Skeletal muscle satellite cell (primary cell): ENCODE data around the gene FBLN5.
"Not testable (repeated sequence)": the region's sequence is repeated elsewhere in the genome, so short reads cannot be mapped to it uniquely, and the experiment has no call there.

Source experiments
- H3K27me3 ChIP-seq: 2 replicates; pipeline ENCODE4 v1.7.0; 2013; ENCODE audit warnings: low read length; ENCODE audit not compliant: control insufficient read depth, insufficient read depth
- H3K36me3 ChIP-seq: 2 replicates; pipeline ENCODE4 v1.7.0; 2013; ENCODE audit warnings: mild to moderate bottlenecking, control low read depth, low read length; ENCODE audit not compliant: insufficient read depth
- H3K4me1 ChIP-seq: 2 replicates; pipeline ENCODE4 v1.7.0; 2013; ENCODE audit warnings: low read length; ENCODE audit not compliant: control insufficient read depth, insufficient read depth
- H3K4me2 ChIP-seq: 2 replicates; pipeline ENCODE4 v1.7.0; 2013; ENCODE audit warnings: mild to moderate bottlenecking, low read length
- H3K4me3 ChIP-seq: 2 replicates; pipeline ENCODE4 v1.7.0; 2013; ENCODE audit warnings: low read length
- H3K9ac ChIP-seq: 2 replicates; pipeline ENCODE4 v1.7.0; 2013; ENCODE audit warnings: mild to moderate bottlenecking, low read depth, low read length, moderate library complexity
- H3K9me3 ChIP-seq: replicated peaks from 2 replicates; pipeline ENCODE4 v1.7.0; 2013; ENCODE audit warnings: mild to moderate bottlenecking, control low read depth, low read length

Gene FBLN5

GRCh38 chr14:91878274-91878673, 69.2 kb downstream of the FBLN5 start:
- Histone ChIP-seq H3K36me3 (peaks cover 59% of the 10 kb centered on the region), H3K9me3 (no peaks in the 10 kb centered on the region), H3K4me1 (peaks cover 3% of the 10 kb centered on the region)

GRCh38 chr14:91877376-91877915, 70.0 kb downstream of the FBLN5 start:
- Histone ChIP-seq H3K4me2 (no peak overlapping the region), H3K4me3 (no peak overlapping the region), H3K9me3 (no peaks in the 10 kb centered on the region), H3K9ac (no peak overlapping the region), H3K36me3 (peaks cover 60% of the 10 kb centered on the region), H3K27me3 (no peaks in the 10 kb centered on the region), H3K4me1 (peaks cover 12% of the 10 kb centered on the region)

More at GRCh38 chr14:91878274-91878673, 69.2 kb downstream of the FBLN5 start:
- Histone ChIP-seq H3K4me2 (no peak overlapping the region), H3K27me3 (no peaks in the 10 kb centered on the region), H3K9ac (no peak overlapping the region), H3K4me3 (no peak overlapping the region)

DNA sequence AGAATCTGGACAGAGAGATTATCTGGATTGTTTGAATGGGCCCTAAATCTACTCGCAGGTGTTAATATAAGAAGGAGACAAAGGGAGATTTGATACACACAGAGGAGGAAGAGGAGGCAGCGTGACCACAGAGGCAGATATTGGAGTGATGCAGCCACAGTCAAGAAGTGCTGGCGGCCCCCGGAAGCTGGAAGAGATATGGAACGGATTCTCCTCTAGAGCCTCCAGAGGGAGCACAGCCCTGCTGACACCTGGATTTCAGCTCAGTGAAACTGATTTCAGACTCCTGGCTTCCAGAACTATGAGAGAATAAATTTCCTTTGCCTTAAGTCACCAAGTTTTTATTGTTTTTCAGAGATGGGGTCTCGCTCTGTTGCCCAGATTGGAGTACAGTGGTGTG, 71.0 kb downstream of the FBLN5 start:
- H3K4me1 ChIP-seq = peaks cover 17% of the 10 kb centered on the region
- peaks cover 60% of the 10 kb centered on the region for H3K36me3 ChIP-seq
- no peaks in the 10 kb centered on the region for H3K27me3 ChIP-seq

GRCh38 chr14:91875525-91876286, 71.8 kb downstream of the FBLN5 start:
- Histone ChIP-seq H3K4me3 (no peak overlapping the region), H3K36me3 (peaks cover 54% of the 10 kb centered on the region), H3K9me3 (no peaks in the 10 kb centered on the region), H3K27me3 (no peaks in the 10 kb centered on the region), H3K9ac (no peak overlapping the region), H3K4me1 (peaks cover 17% of the 10 kb centered on the region), H3K4me2 (no peak overlapping the region)

More for the DNA sequence above, 71.0 kb downstream of the FBLN5 start:
- H3K9me3 ChIP-seq = no peaks in the 10 kb centered on the region
- H3K4me3 ChIP-seq = no peak overlapping the region
- H3K4me2 ChIP-seq = no peak overlapping the region
- no peak overlapping the region for H3K9ac ChIP-seq

DNA sequence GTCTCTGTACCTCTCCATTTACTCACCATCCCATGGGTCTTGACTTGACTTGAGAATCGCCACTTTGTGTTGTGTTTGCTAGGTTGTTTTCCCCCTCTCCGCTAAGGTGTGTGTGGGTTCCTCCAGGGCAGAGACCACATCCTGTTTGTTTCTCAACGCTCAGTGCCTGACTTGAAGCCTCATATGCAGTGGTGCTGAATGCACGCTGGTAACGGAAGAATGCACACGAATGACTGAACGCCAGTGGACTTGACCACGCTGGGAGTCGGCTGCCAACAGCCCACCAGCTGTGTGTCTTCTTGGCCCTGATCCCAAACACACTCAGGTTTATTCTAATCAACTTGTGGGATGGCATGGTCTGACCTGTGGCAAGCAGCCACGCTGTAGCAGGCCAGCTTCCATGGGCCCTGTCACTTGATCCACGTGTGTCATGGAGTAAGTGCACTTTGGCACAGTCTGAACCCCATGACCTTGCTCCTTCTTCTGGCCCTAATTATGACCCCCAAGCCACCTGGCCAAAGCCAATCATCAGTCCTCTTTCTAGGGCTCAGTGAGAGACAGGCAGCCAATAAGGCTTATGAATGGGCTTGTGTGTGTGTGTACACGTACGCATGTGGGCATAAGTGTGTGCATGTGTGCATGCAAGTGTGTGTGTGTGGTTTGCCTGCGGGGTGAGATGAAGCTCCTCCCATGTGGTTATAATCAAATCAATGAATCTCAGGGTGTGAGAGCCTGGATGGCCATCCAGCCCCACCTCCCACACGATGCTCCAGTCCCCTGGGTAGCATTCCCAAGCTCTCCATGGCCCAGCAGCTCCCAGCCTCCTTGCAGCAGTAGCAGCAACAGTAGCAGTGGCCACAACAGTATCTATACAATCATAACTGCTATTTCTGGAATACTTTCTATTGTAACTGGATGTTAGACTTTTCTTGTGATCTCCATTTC, 73.8 kb downstream of the FBLN5 start:
- no peak overlapping the region for H3K4me2 ChIP-seq
- no peak overlapping the region for H3K4me3 ChIP-seq
- peaks cover 50% of the 10 kb centered on the region for H3K36me3 ChIP-seq
- H3K9me3 ChIP-seq = no peaks in the 10 kb centered on the region
- no peak overlapping the region for H3K9ac ChIP-seq
- H3K27me3 ChIP-seq = no peaks in the 10 kb centered on the region
- H3K4me1 ChIP-seq = peaks cover 17% of the 10 kb centered on the region

GRCh38 chr14:91872517-91873470, 74.7 kb downstream of the FBLN5 start:
- Histone ChIP-seq H3K4me2 (no peak overlapping the region), H3K9ac (no peak overlapping the region), H3K27me3 (no peaks in the 10 kb centered on the region), H3K9me3 (no peaks in the 10 kb centered on the region), H3K4me1 (peaks cover 17% of the 10 kb centered on the region), H3K4me3 (no peak overlapping the region), H3K36me3 (peaks cover 59% of the 10 kb centered on the region)

GRCh38 chr14:91872011-91872501, 75.4 kb downstream of the FBLN5 start:
- peaks cover 17% of the 10 kb centered on the region for H3K4me1 ChIP-seq

GRCh38 chr14:91871401-91871800, 76.1 kb downstream of the FBLN5 start:
- Histone ChIP-seq H3K36me3 (peaks cover 53% of the 10 kb centered on the region), H3K4me1 (peaks cover 17% of the 10 kb centered on the region)
- H3K9me3 ChIP-seq, H3K27me3 ChIP-seq, H3K4me3 ChIP-seq, H3K4me2 ChIP-seq, H3K9ac ChIP-seq: not testable (repeated sequence)

More at GRCh38 chr14:91872011-91872501, 75.4 kb downstream of the FBLN5 start:
- Histone ChIP-seq H3K4me2 (no peak overlapping the region), H3K9me3 (no peaks in the 10 kb centered on the region), H3K4me3 (no peak overlapping the region), H3K9ac (no peak overlapping the region), H3K27me3 (no peaks in the 10 kb centered on the region), H3K36me3 (peaks cover 59% of the 10 kb centered on the region)

DNA sequence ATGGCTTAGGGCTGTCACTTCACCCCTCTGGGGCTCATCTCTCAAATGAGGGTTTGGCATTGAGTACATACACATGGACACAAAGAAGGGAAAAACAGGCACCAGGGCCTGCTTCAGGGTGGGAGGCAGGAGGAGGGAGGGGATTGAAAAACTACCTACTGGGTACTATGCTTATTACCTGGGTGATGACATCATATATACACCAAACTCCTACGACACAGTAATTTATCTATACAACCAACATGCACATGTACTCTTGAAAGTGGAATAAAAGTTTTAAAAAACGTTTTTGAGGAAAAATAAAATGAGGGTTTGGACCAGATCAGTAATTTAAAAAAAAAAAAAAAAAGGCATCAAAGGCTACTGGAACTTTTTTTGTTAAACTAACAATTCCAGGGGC, 76.6 kb downstream of the FBLN5 start:
- Histone ChIP-seq H3K4me3 (no peak overlapping the region), H3K4me2 (no peak overlapping the region), H3K36me3 (peaks cover 48% of the 10 kb centered on the region), H3K9ac (no peak overlapping the region), H3K9me3 (no peaks in the 10 kb centered on the region), H3K27me3 (no peaks in the 10 kb centered on the region), H3K4me1 (peaks cover 17% of the 10 kb centered on the region)

GRCh38 chr14:91870001-91870400, 77.5 kb downstream of the FBLN5 start:
- H3K9me3 ChIP-seq = no peaks in the 10 kb centered on the region
- no peaks in the 10 kb centered on the region for H3K27me3 ChIP-seq
- H3K4me1 ChIP-seq = peaks cover 17% of the 10 kb centered on the region
- H3K4me2 ChIP-seq = no peak overlapping the region
- peaks cover 39% of the 10 kb centered on the region for H3K36me3 ChIP-seq
- no peak overlapping the region for H3K9ac ChIP-seq
- H3K4me3 ChIP-seq = no peak overlapping the region
